Hepatocyte (in vitro differentiated cells): ENCODE data around the gene AEN.

Source experiments
- CTCF ChIP-seq: fragments of 200-600 bp; sonication (generic); IDR thresholded peaks from 2 replicates; pipeline ENCODE4 v1.5.1; 2016; ENCODE audit warnings: antibody characterized with exemption, mild to moderate bottlenecking; ENCODE audit not compliant: poor library complexity
- EZH2 ChIP-seq: fragments of 200-600 bp; sonication (generic); IDR thresholded peaks from 2 replicates; pipeline ENCODE4 v1.6.1; 2016; ENCODE audit warnings: antibody characterized with exemption, mild to moderate bottlenecking, borderline replicate concordance
- EZH2phosphoT487 ChIP-seq: fragments of 200-600 bp; sonication (generic); IDR thresholded peaks from one replicate; pipeline ENCODE4 v1.6.1; 2018; ENCODE audit warnings: antibody characterized with exemption, mild to moderate bottlenecking, low read depth, moderate library complexity; ENCODE audit not compliant: unreplicated experiment, severe bottlenecking

GRCh38 chr15:88603885-88604284 lies 17.3 kb upstream of the AEN start:
- no peak for TF ChIP-seq CTCF
- no peak for TF ChIP-seq EZH2
- no peak for TF ChIP-seq EZH2phosphoT487
